Testis (tissue), 3 donors: ENCODE results near the gene KRTAP10-9. TPM values are rescaled to one million over a fixed set of nuclear protein-coding genes. Genes with fewer than 3 reads are reported as not detected.

Experiments
- DNase-seq: peaks from one replicate; pipeline ENCODE4 v3.0.0-alpha.2; 2019
- H3K27ac ChIP-seq, 2 donors: fragments of 200-600 bp; sonication (generic); one replicate each; pipeline ENCODE4 v1.5.1; 2019
- H3K27me3 ChIP-seq: fragments of 200-600 bp; sonication (generic); one replicate; pipeline ENCODE4 v1.5.1; 2019
- H3K36me3 ChIP-seq: fragments of 200-600 bp; sonication (generic); one replicate; pipeline ENCODE4 v1.5.1; 2017; ENCODE audit warnings: low read depth; ENCODE audit errors: missing control alignments
- H3K4me1 ChIP-seq: fragments of 200-600 bp; sonication (generic); one replicate; pipeline ENCODE4 v1.5.1; 2019
- H3K4me3 ChIP-seq, 2 donors: fragments of 200-600 bp; sonication (generic); one replicate each; pipeline ENCODE4 v1.5.1; 2017 to 2019
- H3K9me3 ChIP-seq: fragments of 200-600 bp; sonication (generic); one replicate; pipeline ENCODE4 v1.5.1; 2017
- POLR2A ChIP-seq: fragments of 450-650 bp; IDR thresholded peaks from one replicate; pipeline ENCODE4 v1.6.1; 2017; ENCODE audit warnings: antibody characterized with exemption, mild to moderate bottlenecking, moderate library complexity
- WGBS, 2 donors: methylation state at CpG; one replicate each; pipeline ENCODE4 v1.1.5; 2018; 5-methylcytosine and 5-hydroxymethylcytosine counted together
- intact Hi-C: fragments of 100-400 bp; cut with DNase I; formaldehyde crosslinking; loops from one replicate; pipeline ENCODE4 v1.15.1; 2023; ENCODE audit warnings: low total_unique reads
- polyA plus RNA-seq: library from polyadenylated mRNA; stranded (reverse); fragments of 350-450 nt; fragmentation: Illumina TruSeq; extraction: RNeasy Lipid Tissue Mini Kit (QIAGEN cat#74804); gene quantifications from one replicate; pipeline ENCODE4 v1.2.3, GENCODE V29; 2014; ENCODE audit warnings: low read depth, low replicate concordance; ENCODE audit not compliant: insufficient read depth
- total RNA-seq, 2 donors: library from RNA; depleted of rRNA; stranded (reverse); fragments of >200 nt; gene quantifications; one replicate each; pipeline ENCODE4 v1.2.3, GENCODE V29; 2016
- TF ChIP-seq, protein P1 (sequence below), 3 experiments: fragments of 450-650 bp in 2 of 3; fragments of 200-600 bp in 1 of 3; sonication (generic) in 1 of 3; IDR thresholded peaks; one replicate each; pipeline ENCODE4 v1.5.1; 2016 to 2019; ENCODE audit warnings: antibody characterized with exemption in 3 of 3, mild to moderate bottlenecking in 2 of 3, moderate library complexity in 1 of 3

Gene KRTAP10-9
- total and polyA plus RNA-seq, 3 donors from 2014 or later: not detected

DNA sequence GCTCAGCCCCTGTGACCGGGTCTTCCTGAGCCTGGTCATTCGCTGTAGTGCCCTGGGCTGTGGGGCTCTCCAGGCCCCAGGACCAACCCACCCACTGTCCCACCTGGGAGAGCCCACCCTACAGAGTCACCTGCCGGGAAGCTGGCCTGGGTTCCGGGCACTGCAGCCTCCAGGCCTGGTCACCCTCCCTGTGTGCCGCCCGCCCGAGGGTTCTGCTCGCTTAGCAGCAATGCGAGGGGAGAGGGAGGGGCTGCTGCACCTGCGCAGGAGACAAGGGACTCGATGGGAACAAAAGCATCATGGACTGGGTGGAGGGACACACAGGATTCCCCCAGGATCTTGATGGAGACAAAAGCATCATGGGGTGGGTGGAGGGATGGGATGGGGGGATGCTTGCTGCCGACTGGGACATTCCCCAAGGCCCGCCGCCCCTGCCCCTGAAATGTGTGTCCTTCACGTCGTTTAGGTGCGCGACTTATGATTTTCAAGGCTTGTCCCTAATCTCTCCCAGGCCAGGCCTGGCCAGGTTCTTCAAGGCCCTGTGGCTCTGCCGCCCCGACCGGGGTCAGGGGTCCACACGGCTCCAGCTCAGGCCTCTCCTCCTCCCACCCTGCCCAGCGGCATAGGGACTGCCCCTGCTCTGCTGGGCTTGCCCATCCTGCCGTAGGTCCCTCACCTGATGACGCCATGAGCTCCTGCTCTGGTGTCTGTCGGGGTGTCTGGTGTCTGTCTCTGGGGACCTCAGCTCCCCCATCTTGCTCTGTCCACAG, 13.3 kb upstream of the KRTAP10-9 start:
- no peaks in the 10 kb centered on the region for H3K4me1 ChIP-seq
- no peak overlapping the region for H3K27ac ChIP-seq
- H3K4me3 ChIP-seq: no peak overlapping the region
- DNase-seq: no peak
- 82 to 87% methylated on average over 24 to 26 of the region's 26 CpGs for WGBS, 2 donors
- H3K9me3 ChIP-seq: no peaks in the 10 kb centered on the region
- no peaks in the 10 kb centered on the region for H3K27me3 ChIP-seq
- H3K36me3 ChIP-seq: no peaks in the 10 kb centered on the region
- TF ChIP-seq POLR2A: no peak
- TF ChIP-seq, protein P1, sequence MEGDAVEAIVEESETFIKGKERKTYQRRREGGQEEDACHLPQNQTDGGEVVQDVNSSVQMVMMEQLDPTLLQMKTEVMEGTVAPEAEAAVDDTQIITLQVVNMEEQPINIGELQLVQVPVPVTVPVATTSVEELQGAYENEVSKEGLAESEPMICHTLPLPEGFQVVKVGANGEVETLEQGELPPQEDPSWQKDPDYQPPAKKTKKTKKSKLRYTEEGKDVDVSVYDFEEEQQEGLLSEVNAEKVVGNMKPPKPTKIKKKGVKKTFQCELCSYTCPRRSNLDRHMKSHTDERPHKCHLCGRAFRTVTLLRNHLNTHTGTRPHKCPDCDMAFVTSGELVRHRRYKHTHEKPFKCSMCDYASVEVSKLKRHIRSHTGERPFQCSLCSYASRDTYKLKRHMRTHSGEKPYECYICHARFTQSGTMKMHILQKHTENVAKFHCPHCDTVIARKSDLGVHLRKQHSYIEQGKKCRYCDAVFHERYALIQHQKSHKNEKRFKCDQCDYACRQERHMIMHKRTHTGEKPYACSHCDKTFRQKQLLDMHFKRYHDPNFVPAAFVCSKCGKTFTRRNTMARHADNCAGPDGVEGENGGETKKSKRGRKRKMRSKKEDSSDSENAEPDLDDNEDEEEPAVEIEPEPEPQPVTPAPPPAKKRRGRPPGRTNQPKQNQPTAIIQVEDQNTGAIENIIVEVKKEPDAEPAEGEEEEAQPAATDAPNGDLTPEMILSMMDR (IDR thresholded peaks at IDR 0.05): no peak
- intact Hi-C loops: no loop called here

DNA sequence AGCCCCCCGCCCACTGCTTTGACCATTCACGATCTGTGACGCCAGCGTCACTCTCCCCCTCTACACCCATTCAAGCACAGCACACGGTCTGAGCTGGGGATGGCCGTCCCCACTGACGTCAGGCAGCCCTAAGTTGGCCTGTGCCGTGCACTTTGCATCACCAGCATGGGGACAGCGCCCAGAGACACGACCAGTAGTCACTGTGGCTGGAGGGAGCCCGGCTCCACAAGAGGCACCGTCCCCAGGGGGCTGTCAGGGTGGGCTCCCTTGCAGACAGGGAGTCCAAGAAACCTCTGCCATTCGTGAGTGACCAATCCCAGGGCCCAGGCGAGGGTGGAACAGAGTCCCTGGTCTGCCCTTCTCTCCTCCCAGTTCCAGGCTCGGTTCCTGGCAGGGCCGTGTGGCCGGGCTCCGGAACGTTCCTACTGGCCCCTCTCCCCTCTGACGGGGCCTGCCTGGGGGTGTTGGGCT, 12.7 kb upstream of the KRTAP10-9 start:
- Histone ChIP-seq H3K4me3 (no peak overlapping the region), H3K27me3 (no peaks in the 10 kb centered on the region), H3K36me3 (no peaks in the 10 kb centered on the region), H3K9me3 (no peaks in the 10 kb centered on the region), H3K4me1 (no peaks in the 10 kb centered on the region), H3K27ac (no peak overlapping the region)
- TF ChIP-seq, protein P1 (IDR thresholded peaks at IDR 0.05): no peak
- no peak for TF ChIP-seq POLR2A
- no peak for DNase-seq
- intact Hi-C loops: no loop called here
- WGBS, 2 donors: 77 to 80% methylated on average over 8 to 20 of the region's 20 CpGs

DNA sequence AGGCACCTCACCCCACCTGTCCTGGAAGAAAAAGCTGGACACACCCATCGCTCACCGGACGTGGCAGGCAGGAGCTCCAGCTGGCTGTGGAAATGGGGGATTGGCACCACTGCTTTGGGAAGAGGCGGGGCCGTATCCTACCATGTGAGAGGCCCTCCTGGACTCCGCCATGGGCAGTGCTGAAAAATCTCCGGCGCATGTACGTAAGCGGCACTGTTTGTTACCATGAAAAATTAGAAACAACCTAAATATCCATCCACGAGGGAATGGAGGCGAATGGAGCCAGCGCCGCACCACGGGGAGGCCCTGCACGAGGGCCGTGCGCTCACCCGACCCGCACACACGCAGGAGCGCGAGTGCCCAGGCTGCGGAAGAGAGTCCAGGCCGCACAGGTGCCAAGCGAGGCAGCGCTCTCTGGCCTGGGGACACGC, 11.9 kb upstream of the KRTAP10-9 start:
- no peaks in the 10 kb centered on the region for H3K36me3 ChIP-seq
- no peaks in the 10 kb centered on the region for H3K27me3 ChIP-seq
- WGBS, 2 donors: 60 to 76% methylated on average over 24 to 28 of the region's 28 CpGs
- no peak overlapping the region for H3K27ac ChIP-seq
- no peak for DNase-seq
- H3K4me3 ChIP-seq: no peak overlapping the region
- no peaks in the 10 kb centered on the region for H3K4me1 ChIP-seq
- intact Hi-C loops: no loop called here
- no peaks in the 10 kb centered on the region for H3K9me3 ChIP-seq
- TF ChIP-seq, protein P1 (IDR thresholded peaks at IDR 0.05): no peak
- TF ChIP-seq POLR2A: no peak

DNA sequence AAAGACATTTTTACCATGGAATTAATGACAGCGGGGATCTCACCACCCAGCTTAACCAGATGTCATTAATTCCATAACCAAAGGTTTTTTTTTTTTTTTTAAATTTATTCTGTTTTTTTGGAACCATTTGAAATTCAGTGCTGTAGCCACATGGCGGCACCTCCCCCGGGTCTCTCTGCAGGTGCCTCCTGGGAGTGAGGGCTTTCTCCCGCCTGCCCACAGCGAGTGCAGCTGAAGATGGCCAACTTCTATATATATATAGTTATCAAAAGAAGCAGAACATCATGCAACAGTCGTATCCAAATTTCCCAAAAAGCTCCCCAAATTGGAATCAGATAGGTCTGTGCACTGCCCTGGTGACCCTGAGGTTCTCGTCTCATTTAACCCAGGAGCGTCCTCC, 11.4 kb upstream of the KRTAP10-9 start:
- intact Hi-C loops: no loop called here
- H3K27ac ChIP-seq: no peak overlapping the region

More for the DNA sequence above, 11.4 kb upstream of the KRTAP10-9 start:
- Histone ChIP-seq H3K4me1 (no peaks in the 10 kb centered on the region), H3K36me3 (no peaks in the 10 kb centered on the region), H3K9me3 (no peaks in the 10 kb centered on the region), H3K4me3 (no peak overlapping the region), H3K27me3 (no peaks in the 10 kb centered on the region)
- no peak for TF ChIP-seq POLR2A
- TF ChIP-seq, protein P1 (IDR thresholded peaks at IDR 0.05): no peak
- DNase-seq: no peak
- WGBS, 2 donors: 66 to 71% methylated on average over 8 of the region's 8 CpGs
